IMR-90 (cell line): ENCODE results near the gene CMC1. TPM values are rescaled to one million over a fixed set of nuclear protein-coding genes. Genes with fewer than 3 reads are reported as not detected.

Experiments
- ATAC-seq: fragments of 200-7000 bp; cut with Tn5 transposase; 2 replicates; pipeline ENCODE4 v1.9.1; 2020; ENCODE audit warnings: low read depth, mild to moderate bottlenecking, moderate library complexity
- BruUV-seq: library from RNA; stranded (reverse); fragments of 400-500 nt; replicated peaks from 2 replicates; lab custom pipeline; 2021; lab: Mats Ljungman, UMichigan
- CTCF ChIA-PET: fragments of 300-600 bp; formaldehyde crosslinking; extraction: SDS; loops from one replicate; lab custom pipeline; 2021; ENCODE audit warnings: antibody characterized with exemption; lab: Yijun Ruan, JAX
- POLR2A ChIA-PET: fragments of 300-600 bp; sonication (Branson Sonifier 250); formaldehyde crosslinking; loops from one replicate; lab custom pipeline; 2022; ENCODE audit warnings: antibody characterized with exemption; ENCODE audit not compliant: unreplicated experiment; lab: Charles Lee
- DNase-seq: peaks from one replicate; pipeline ENCODE4 v3.0.0; 2013
- H2AFZ ChIP-seq: replicated peaks from 2 replicates; pipeline ENCODE3; 2013; ENCODE audit warnings: low read length, mild to moderate bottlenecking; ENCODE audit not compliant: poor library complexity
- H2AK5ac ChIP-seq: 2 replicates; pipeline ENCODE4 v1.6.1; 2013; ENCODE audit warnings: low read depth, low read length, inconsistent platforms
- H2AK9ac ChIP-seq: replicated peaks from 2 replicates; pipeline ENCODE3; 2013; ENCODE audit warnings: mild to moderate bottlenecking, low read depth, low read length, moderate library complexity; ENCODE audit not compliant: poor library complexity
- H2BK120ac ChIP-seq: 2 replicates; pipeline ENCODE4 v1.6.1; 2013; ENCODE audit warnings: low read depth, low read length, inconsistent platforms
- H2BK15ac ChIP-seq: 3 replicates; pipeline ENCODE4 v1.6.1; 2013; ENCODE audit warnings: low read depth, low read length, inconsistent platforms
- H2BK20ac ChIP-seq: 2 replicates; pipeline ENCODE4 v1.6.1; 2013; ENCODE audit warnings: low read depth, mild to moderate bottlenecking, inconsistent platforms, low read length, moderate library complexity
- H2BK5ac ChIP-seq: 2 replicates; pipeline ENCODE4 v1.6.1; 2013; ENCODE audit warnings: mild to moderate bottlenecking, low read depth, low read length, inconsistent platforms; ENCODE audit not compliant: poor library complexity, severe bottlenecking
- H3K14ac ChIP-seq: replicated peaks from 2 replicates; pipeline ENCODE4 v1.6.1; 2013; ENCODE audit warnings: low read depth, low read length, inconsistent platforms
- H3K18ac ChIP-seq: 2 replicates; pipeline ENCODE4 v1.6.1; 2013; ENCODE audit warnings: low read depth, low read length, control low read depth
- H3K23ac ChIP-seq: 2 replicates; pipeline ENCODE4 v1.6.1; 2013; ENCODE audit warnings: low read depth, low read length, inconsistent platforms
- H3K27ac ChIP-seq: 2 replicates; pipeline ENCODE4 v1.5.1; 2013; ENCODE audit warnings: mild to moderate bottlenecking, control low read depth, low read length; ENCODE audit not compliant: insufficient read depth
- H3K27me3 ChIP-seq: 2 replicates; pipeline ENCODE4 v1.6.1; 2013; ENCODE audit warnings: low read length; ENCODE audit not compliant: control insufficient read depth, insufficient read depth
- H3K36me3 ChIP-seq: 2 replicates; pipeline ENCODE4 v1.6.1; 2013; ENCODE audit warnings: low read length, mixed read lengths; ENCODE audit not compliant: control insufficient read depth, insufficient read depth
- H3K4ac ChIP-seq: 2 replicates; pipeline ENCODE4 v1.6.1; 2013; ENCODE audit warnings: low read depth, low read length, inconsistent platforms
- H3K4me1 ChIP-seq: 2 replicates; pipeline ENCODE4 v1.6.1; 2013; ENCODE audit warnings: low read length, mixed read lengths; ENCODE audit not compliant: control insufficient read depth, insufficient read depth
- H3K4me2 ChIP-seq: 2 replicates; pipeline ENCODE4 v1.6.1; 2013; ENCODE audit warnings: low read depth, mild to moderate bottlenecking, control low read depth, low read length, moderate library complexity
- H3K4me3 ChIP-seq: 2 replicates; pipeline ENCODE4 v1.5.1; 2013; ENCODE audit warnings: low read depth, mild to moderate bottlenecking, control low read depth, low read length, moderate library complexity; ENCODE audit not compliant: insufficient read depth
- H3K56ac ChIP-seq: 2 replicates; pipeline ENCODE4 v1.6.1; 2013; ENCODE audit warnings: low read length, inconsistent platforms; ENCODE audit not compliant: insufficient read depth; ENCODE audit errors: extremely low read depth
- H3K79me1 ChIP-seq, 2 experiments: 2 replicates each; pipeline ENCODE4 v1.6.1; 2013; ENCODE audit warnings: low read length in 2 of 2, inconsistent platforms in 1 of 2, low read depth in 1 of 2
- H3K9ac ChIP-seq: 2 replicates; pipeline ENCODE4 v1.6.1; 2013; ENCODE audit warnings: low read depth, low read length, control low read depth
- H3K9me1 ChIP-seq: 2 replicates; pipeline ENCODE4 v1.6.1; 2013; ENCODE audit warnings: low read length, inconsistent platforms; ENCODE audit not compliant: insufficient read depth
- H3K9me3 ChIP-seq: 2 replicates; pipeline ENCODE4 v1.6.1; 2013; ENCODE audit warnings: low read length; ENCODE audit not compliant: control insufficient read depth, insufficient read depth
- H4K20me1 ChIP-seq: 2 replicates; pipeline ENCODE4 v1.6.1; 2013; ENCODE audit warnings: low read length, inconsistent platforms; ENCODE audit not compliant: insufficient read depth
- H4K5ac ChIP-seq: 2 replicates; pipeline ENCODE4 v1.6.1; 2013; ENCODE audit warnings: mild to moderate bottlenecking, low read depth, low read length, control low read depth
- H4K8ac ChIP-seq, 2 experiments: 2 replicates each; pipeline ENCODE4 v1.6.1; 2013; ENCODE audit warnings: low read depth in 2 of 2, low read length in 2 of 2, control low read depth in 1 of 2, inconsistent platforms in 1 of 2
- H4K91ac ChIP-seq: 2 replicates; pipeline ENCODE4 v1.6.1; 2013; ENCODE audit warnings: low read depth, low read length, inconsistent platforms; ENCODE audit not compliant: insufficient read depth
- BHLHE40 ChIP-seq: fragments of 150-350 bp; IDR thresholded peaks from 2 replicates; pipeline ENCODE4 v1.6.1; 2016; ENCODE audit warnings: mild to moderate bottlenecking, low read depth, low read length
- CEBPB ChIP-seq: IDR thresholded peaks from 2 replicates; pipeline ENCODE4 v1.6.1; 2012; ENCODE audit warnings: low read depth, low read length, improper control_type of control experiment
- CHD1 ChIP-seq: IDR thresholded peaks from 2 replicates; pipeline ENCODE4 v1.6.1; 2012; ENCODE audit warnings: low read depth, low read length, improper control_type of control experiment
- CTCF ChIP-seq: conservative IDR thresholded peaks from 2 replicates; pipeline ENCODE4 v1.5.1; 2012; ENCODE audit warnings: mild to moderate bottlenecking, low read depth, low read length, improper control_type of control experiment
- ELK1 ChIP-seq: fragments of 150-350 bp; IDR thresholded peaks from 2 replicates; pipeline ENCODE4 v1.6.1; 2016; ENCODE audit warnings: low read depth, mild to moderate bottlenecking, low read length, moderate library complexity, borderline replicate concordance
- FOS ChIP-seq: fragments of 150-350 bp; IDR thresholded peaks from 2 replicates; pipeline ENCODE4 v1.6.1; 2016; ENCODE audit warnings: low read depth, low read length
- MAFK ChIP-seq: IDR thresholded peaks from 2 replicates; pipeline ENCODE4 v1.6.1; 2012; ENCODE audit warnings: low read depth, low read length, improper control_type of control experiment
- MAZ ChIP-seq: IDR thresholded peaks from 2 replicates; pipeline ENCODE4 v1.6.1; 2012; ENCODE audit warnings: low read depth, mild to moderate bottlenecking, low read length, improper control_type of control experiment, moderate library complexity, borderline replicate concordance
- MXI1 ChIP-seq: IDR thresholded peaks from 2 replicates; pipeline ENCODE4 v1.6.1; 2012; ENCODE audit warnings: low read depth, mild to moderate bottlenecking, low read length, moderate library complexity, borderline replicate concordance
- NFE2L2 ChIP-seq: fragments of 150-350 bp; IDR thresholded peaks from 2 replicates; pipeline ENCODE4 v1.6.1; 2016; ENCODE audit warnings: low read depth, mild to moderate bottlenecking, low read length
- POLR2A ChIP-seq: IDR thresholded peaks from 2 replicates; pipeline ENCODE4 v1.6.1; 2012; ENCODE audit warnings: mild to moderate bottlenecking, low read depth, low read length
- RAD21 ChIP-seq: IDR thresholded peaks from 2 replicates; pipeline ENCODE4 v1.6.1; 2012; ENCODE audit warnings: low read length, improper control_type of control experiment
- RCOR1 ChIP-seq: IDR thresholded peaks from 2 replicates; pipeline ENCODE4 v1.6.1; 2012; ENCODE audit warnings: mild to moderate bottlenecking, low read length, improper control_type of control experiment; ENCODE audit not compliant: insufficient replicate concordance
- RFX5 ChIP-seq: IDR thresholded peaks from 2 replicates; pipeline ENCODE4 v1.8.0; 2012; ENCODE audit warnings: low read depth, mild to moderate bottlenecking, low read length, moderate library complexity
- SMC3 ChIP-seq: fragments of 150-350 bp; IDR thresholded peaks from 2 replicates; pipeline ENCODE4 v1.6.1; 2016; ENCODE audit warnings: low read depth, mild to moderate bottlenecking, antibody characterized with exemption, low read length, moderate library complexity
- USF2 ChIP-seq: fragments of 150-350 bp; IDR thresholded peaks from 2 replicates; pipeline ENCODE4 v1.6.1; 2017; ENCODE audit warnings: mild to moderate bottlenecking, antibody characterized with exemption, low read length, low read depth
- WGBS, 2 experiments: methylation state at CpG; one replicate each; pipeline versions ENCODE4 v1.1.5 to v1.1.7; 2013; ENCODE audit warnings: missing lambda C conversion rate in 2 of 2; ENCODE audit not compliant: insufficient read length in 1 of 2; ENCODE audit errors: extremely low coverage in 2 of 2; 5-methylcytosine and 5-hydroxymethylcytosine counted together
- dilution Hi-C: fragments of 300-500 bp; cut with HindIII; formaldehyde crosslinking; loops from one replicate; pipeline ENCODE4 v1.14.3; 2018; ENCODE audit warnings: low sequenced_read_pairs; ENCODE audit not compliant: unreplicated experiment
- in situ Hi-C: fragments of 300-500 bp; cut with MboI; formaldehyde crosslinking; loops from 3 replicates; pipeline ENCODE4 v1.14.3; 2019; ENCODE audit warnings: low sequenced_read_pairs, inconsistent platforms, mixed read lengths
- intact Hi-C: fragments of 100-400 bp; cut with micrococcal nuclease; formaldehyde crosslinking; loops from 2 replicates; pipeline ENCODE4 v1.10.0; 2022
- polyA plus RNA-seq, 3 experiments: library from polyadenylated mRNA; depleted of rRNA; stranded (reverse); fragments of >200 nt; gene quantifications; 2 replicates each; pipeline ENCODE4 v1.2.3, GENCODE V29; 2012; ENCODE audit warnings: low replicate concordance in 1 of 3
- total RNA-seq: library from RNA; depleted of rRNA; stranded (reverse); fragments of >200 nt; gene quantifications from 2 replicates; pipeline ENCODE4 v1.2.3, GENCODE V29; 2012

The CMC1 gene
- total and polyA plus RNA-seq, 2 of the 4 experiments (the other 2 are of a cell fraction): 1.6 to 18.3 TPM

- TF ChIP-seq BHLHE40: no peak
- no peak for TF ChIP-seq CTCF
- no peak for TF ChIP-seq MXI1
- TF ChIP-seq RFX5: no peak
- no peak for TF ChIP-seq MAZ
- TF ChIP-seq RAD21: no peak
- TF ChIP-seq CHD1: no peak
- no peak for TF ChIP-seq SMC3
- no peak for TF ChIP-seq RCOR1
- no peak for TF ChIP-seq USF2
- TF ChIP-seq FOS: no peak
- TF ChIP-seq MAFK: no peak
- TF ChIP-seq NFE2L2: no peak
- no peak for TF ChIP-seq ELK1
- no peak for TF ChIP-seq POLR2A
- no peak for TF ChIP-seq CEBPB
- no peaks in the 10 kb centered on the region for H3K9me1 ChIP-seq
- H3K56ac ChIP-seq: no peak overlapping the region
- H3K4me2 ChIP-seq: no peak overlapping the region
- H3K9ac ChIP-seq: no peak overlapping the region
- no peak overlapping the region for H2BK120ac ChIP-seq
- no peaks in the 10 kb centered on the region for H4K20me1 ChIP-seq
- no peak overlapping the region for H4K5ac ChIP-seq
- H3K18ac ChIP-seq: no peak overlapping the region
- H2AFZ ChIP-seq: no peak overlapping the region
- dilution Hi-C loops: no loop called here
- H2BK20ac ChIP-seq: no peak overlapping the region
- no peak overlapping the region for H3K4ac ChIP-seq
- H3K27ac ChIP-seq: no peak overlapping the region
- ChIA-PET POLR2A (no interaction called here), CTCF (no interaction called here)
- H3K23ac ChIP-seq: no peak overlapping the region
- ATAC-seq (no peak), DNase-seq (no peak)
- WGBS, 2 experiments: no CpG with 5 or more reads among the region's 3 CpGs
- in situ Hi-C loops: no loop called here
- no peak overlapping the region for H2AK9ac ChIP-seq
- no peaks in the 10 kb centered on the region for H3K79me1 ChIP-seq
- H2BK15ac ChIP-seq: no peak overlapping the region
- H3K4me3 ChIP-seq: no peak overlapping the region
- no peaks in the 10 kb centered on the region for H3K36me3 ChIP-seq
- H3K4me1 ChIP-seq: no peaks in the 10 kb centered on the region
- H2BK5ac ChIP-seq: no peak overlapping the region
- no peak overlapping the region for H4K91ac ChIP-seq
- no peak overlapping the region for H3K14ac ChIP-seq
- no peaks in the 10 kb centered on the region; the same call in 1 of the 2 replicates for H3K27me3 ChIP-seq
- H3K9me3 ChIP-seq: no peaks in the 10 kb centered on the region
- no peak overlapping the region for H2AK5ac ChIP-seq
- intact Hi-C loops: no loop called here
- no TSS peak for BruUV-seq
- H4K8ac ChIP-seq: no peak overlapping the region
Measured at GRCh38 chr3:28198161-28198560, 43.3 kb upstream of the CMC1 start.
